ENCODE measurements around the gene SBSN. TPM values are rescaled to one million over a fixed set of nuclear protein-coding genes. Genes with fewer than 3 reads are reported as not detected.

SBSN gene
- total RNA-seq, 1 donor from 2014 or later = 0.18 TPM

DNA sequence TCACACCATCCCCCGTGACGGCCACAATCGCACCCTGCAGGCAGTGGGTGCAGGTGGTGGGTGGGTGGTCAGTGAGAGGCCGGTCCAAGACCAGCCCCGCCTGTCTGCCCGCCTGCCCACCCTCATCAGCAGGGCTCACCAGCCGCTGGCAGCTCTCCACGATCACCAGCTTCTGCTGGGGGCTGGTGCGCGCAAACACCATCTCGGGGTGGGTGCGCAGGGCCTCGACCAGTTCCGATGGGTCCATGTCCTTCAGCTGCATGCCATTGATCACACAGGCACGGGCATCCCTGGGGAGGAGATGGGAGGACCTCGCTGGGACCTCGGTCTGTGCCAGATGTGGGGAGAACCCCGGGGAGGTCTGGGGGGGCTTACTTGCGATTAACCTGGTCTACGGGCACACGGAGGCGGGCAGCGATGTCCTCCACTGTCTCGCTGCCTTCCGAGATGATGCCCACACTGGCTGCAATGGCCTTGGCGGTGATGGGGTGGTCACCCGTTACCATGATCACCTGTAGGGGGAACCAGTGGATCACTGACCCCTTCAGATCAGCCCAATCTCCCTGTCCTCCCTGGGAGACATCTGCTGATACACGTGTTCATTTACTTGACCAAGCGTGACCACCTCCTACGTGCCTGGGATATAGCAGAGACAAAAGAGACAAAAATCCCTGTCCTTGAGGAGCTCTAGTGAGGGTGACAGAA lies 27.3 kb upstream of the SBSN start:
- peaks cover 61% of the 10 kb centered on the region for H3K27me3 Mint-ChIP-seq (ENCODE audit: low read depth, unreplicated experiment)
- TF ChIP-seq CTCF (IDR thresholded peaks at IDR 0.05; ENCODE audit: insufficient read depth, low read depth, low read length) (peak; percentile 23), EZH2 (IDR thresholded peaks at IDR 0.05; ENCODE audit: insufficient read depth, low read length) (no peak)
- H3K27ac ChIP-seq (ENCODE audit: low read depth, low read length) = no peak overlapping the region
- no peaks in the 10 kb centered on the region for H3K79me2 ChIP-seq (ENCODE audit: insufficient read depth, low read length)
- FAIRE-seq (no peak), DNase-seq (ENCODE audit: low read depth) (no peak)
- peaks cover 10% of the 10 kb centered on the region for H3K27me3 ChIP-seq (ENCODE audit: insufficient read depth, low read length)
- no peaks in the 10 kb centered on the region for H3K4me1 Mint-ChIP-seq (ENCODE audit: low read depth, unreplicated experiment)
- no peaks in the 10 kb centered on the region for H4K20me1 ChIP-seq (ENCODE audit: insufficient read depth, low read length)
- H3K9me3 ChIP-seq (ENCODE audit: insufficient read depth, low read depth, low read length) = no peaks in the 10 kb centered on the region
- H3K4me3 ChIP-seq (ENCODE audit: insufficient read depth, low read depth, low read length) = no peak overlapping the region
- H3K9ac ChIP-seq (ENCODE audit: low read length) = no peak overlapping the region
- peaks cover 2% of the 10 kb centered on the region for H3K4me1 ChIP-seq (ENCODE audit: insufficient read depth, low read length)
- H2AFZ ChIP-seq (ENCODE audit: low read depth, low read length) = no peak overlapping the region
- H3K36me3 Mint-ChIP-seq (ENCODE audit: low read depth, unreplicated experiment) = peaks cover 5% of the 10 kb centered on the region
- H3K27ac Mint-ChIP-seq (ENCODE audit: unreplicated experiment) = no peak overlapping the region
- no peaks in the 10 kb centered on the region for H3K9me3 Mint-ChIP-seq (ENCODE audit: unreplicated experiment)
- no peak overlapping the region for H3K4me2 ChIP-seq (ENCODE audit: low read length)
- no peak overlapping the region for H3K4me3 Mint-ChIP-seq (ENCODE audit: unreplicated experiment)
- H3K36me3 ChIP-seq (ENCODE audit: insufficient read depth, low read length) = no peaks in the 10 kb centered on the region

DNA sequence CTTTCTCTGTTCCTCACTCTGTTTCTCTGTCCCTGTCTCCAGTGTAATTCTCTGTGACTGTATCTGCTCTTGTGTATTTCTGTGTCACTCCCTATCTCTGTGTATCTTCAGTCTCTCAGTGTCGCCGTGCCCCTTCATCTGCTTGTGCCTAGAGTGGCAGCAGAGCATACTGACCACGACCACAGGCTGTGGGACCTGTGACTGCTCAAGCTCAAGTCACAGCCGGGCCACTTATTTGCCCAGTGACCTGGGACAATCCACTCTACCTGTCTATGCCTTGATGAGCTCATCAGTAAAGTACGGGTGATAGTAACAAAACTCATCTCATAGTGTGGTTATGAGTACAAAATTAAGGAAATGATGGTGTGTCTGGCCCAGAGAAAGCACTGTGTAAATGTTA lies 26.0 kb upstream of the SBSN start:
- Histone ChIP-seq H3K4me3 (ENCODE audit: insufficient read depth, low read depth, low read length) (no peak overlapping the region), H2AFZ (ENCODE audit: low read depth, low read length) (no peak overlapping the region), H3K9me3 (ENCODE audit: insufficient read depth, low read depth, low read length) (no peaks in the 10 kb centered on the region), H3K36me3 (ENCODE audit: insufficient read depth, low read length) (no peaks in the 10 kb centered on the region), H3K27me3 (ENCODE audit: insufficient read depth, low read length) (peaks cover 8% of the 10 kb centered on the region), H4K20me1 (ENCODE audit: insufficient read depth, low read length) (peaks cover 11% of the 10 kb centered on the region), H3K4me2 (ENCODE audit: low read length) (no peak overlapping the region), H3K27ac (ENCODE audit: low read depth, low read length) (no peak overlapping the region), H3K79me2 (ENCODE audit: insufficient read depth, low read length) (no peaks in the 10 kb centered on the region), H3K9ac (ENCODE audit: low read length) (no peak overlapping the region), H3K4me1 (ENCODE audit: insufficient read depth, low read length) (peaks cover 2% of the 10 kb centered on the region)
- DNase-seq (ENCODE audit: low read depth) = no peak
- Mint-ChIP-seq H3K4me3 (ENCODE audit: unreplicated experiment) (no peak overlapping the region), H3K4me1 (ENCODE audit: low read depth, unreplicated experiment) (no peaks in the 10 kb centered on the region), H3K9me3 (ENCODE audit: unreplicated experiment) (no peaks in the 10 kb centered on the region), H3K27me3 (ENCODE audit: low read depth, unreplicated experiment) (peaks cover 47% of the 10 kb centered on the region), H3K36me3 (ENCODE audit: low read depth, unreplicated experiment) (peaks cover 5% of the 10 kb centered on the region), H3K27ac (ENCODE audit: unreplicated experiment) (peak overlapping the region; percentile 21)
- FAIRE-seq = no peak
- TF ChIP-seq EZH2 (IDR thresholded peaks at IDR 0.05; ENCODE audit: insufficient read depth, low read length) = no peak
- TF ChIP-seq CTCF (IDR thresholded peaks at IDR 0.05; ENCODE audit: insufficient read depth, low read depth, low read length) = no peak

DNA sequence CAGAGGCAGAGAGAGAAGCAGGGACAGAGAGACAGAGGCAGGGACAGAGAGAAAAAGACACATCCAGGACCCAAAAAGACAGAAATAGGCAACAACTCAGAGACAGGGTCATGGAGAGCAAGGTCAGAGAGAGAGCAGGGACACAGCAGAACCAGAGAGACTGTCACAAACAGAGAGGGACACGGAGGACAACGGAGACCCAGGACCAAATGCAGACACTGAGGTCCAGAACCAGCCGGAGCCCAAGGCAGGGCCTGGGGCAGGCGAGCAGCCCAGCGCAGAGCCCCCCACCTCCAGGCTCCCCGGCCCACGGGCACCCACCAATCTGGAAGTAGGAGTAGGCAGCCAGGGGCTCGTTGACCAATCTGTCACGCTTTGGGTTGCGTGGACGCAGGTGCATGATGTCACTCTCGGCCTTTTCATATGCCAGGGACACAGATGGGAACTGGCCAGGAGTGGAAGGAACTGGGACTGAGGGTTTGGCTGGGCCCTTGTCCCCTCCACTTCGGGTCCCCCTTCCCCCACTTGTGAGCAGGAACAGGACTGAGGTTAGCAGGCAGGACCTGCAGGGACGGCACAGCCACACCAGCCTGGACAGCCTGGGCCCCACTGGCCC lies 25.4 kb upstream of the SBSN start:
- no peaks in the 10 kb centered on the region for H3K79me2 ChIP-seq (ENCODE audit: insufficient read depth, low read length)
- FAIRE-seq (no peak), DNase-seq (ENCODE audit: low read depth) (no peak)
- no peak overlapping the region for H2AFZ ChIP-seq (ENCODE audit: low read depth, low read length)
- peaks cover 10% of the 10 kb centered on the region for H3K36me3 Mint-ChIP-seq (ENCODE audit: low read depth, unreplicated experiment)
- no peak overlapping the region for H3K4me2 ChIP-seq (ENCODE audit: low read length)
- H4K20me1 ChIP-seq (ENCODE audit: insufficient read depth, low read length) = peaks cover 17% of the 10 kb centered on the region
- peaks cover 42% of the 10 kb centered on the region for H3K27me3 Mint-ChIP-seq (ENCODE audit: low read depth, unreplicated experiment)
- no peak overlapping the region for H3K27ac ChIP-seq (ENCODE audit: low read depth, low read length)
- H3K4me1 ChIP-seq (ENCODE audit: insufficient read depth, low read length) = peaks cover 2% of the 10 kb centered on the region
- H3K9me3 Mint-ChIP-seq (ENCODE audit: unreplicated experiment) = no peaks in the 10 kb centered on the region
- H3K4me3 Mint-ChIP-seq (ENCODE audit: unreplicated experiment) = no peak overlapping the region
- H3K4me3 ChIP-seq (ENCODE audit: insufficient read depth, low read depth, low read length) = no peak overlapping the region
- TF ChIP-seq EZH2 (IDR thresholded peaks at IDR 0.05; ENCODE audit: insufficient read depth, low read length) (no peak), CTCF (IDR thresholded peaks at IDR 0.05; ENCODE audit: insufficient read depth, low read depth, low read length) (no peak)
- no peaks in the 10 kb centered on the region for H3K36me3 ChIP-seq (ENCODE audit: insufficient read depth, low read length)
- no peaks in the 10 kb centered on the region for H3K9me3 ChIP-seq (ENCODE audit: insufficient read depth, low read depth, low read length)
- peaks cover 3% of the 10 kb centered on the region for H3K27me3 ChIP-seq (ENCODE audit: insufficient read depth, low read length)
- no peak overlapping the region for H3K27ac Mint-ChIP-seq (ENCODE audit: unreplicated experiment)
- H3K4me1 Mint-ChIP-seq (ENCODE audit: low read depth, unreplicated experiment) = no peaks in the 10 kb centered on the region
- H3K9ac ChIP-seq (ENCODE audit: low read length) = no peak overlapping the region
